MM.1S (cell line): Measurements from ENCODE around the gene NUDT14.

Experiments
- EZH2 ChIP-seq: fragments of 300-600 bp; sonication (generic); optimal IDR thresholded peaks from 2 replicates; pipeline ENCODE3; 2017; ENCODE audit warnings: low read depth, mild to moderate bottlenecking, antibody characterized with exemption, low read length, mixed read lengths
- TF ChIP-seq, protein P1 (sequence below): fragments of 300-600 bp; sonication (generic); IDR thresholded peaks from 2 replicates; pipeline ENCODE4 v1.5.1; 2016; ENCODE audit warnings: antibody characterized with exemption, low read length, mixed read lengths

GRCh38 chr14:105153739-105154475 is 27.2 kb downstream of the NUDT14 start:
- TF ChIP-seq, protein P1, sequence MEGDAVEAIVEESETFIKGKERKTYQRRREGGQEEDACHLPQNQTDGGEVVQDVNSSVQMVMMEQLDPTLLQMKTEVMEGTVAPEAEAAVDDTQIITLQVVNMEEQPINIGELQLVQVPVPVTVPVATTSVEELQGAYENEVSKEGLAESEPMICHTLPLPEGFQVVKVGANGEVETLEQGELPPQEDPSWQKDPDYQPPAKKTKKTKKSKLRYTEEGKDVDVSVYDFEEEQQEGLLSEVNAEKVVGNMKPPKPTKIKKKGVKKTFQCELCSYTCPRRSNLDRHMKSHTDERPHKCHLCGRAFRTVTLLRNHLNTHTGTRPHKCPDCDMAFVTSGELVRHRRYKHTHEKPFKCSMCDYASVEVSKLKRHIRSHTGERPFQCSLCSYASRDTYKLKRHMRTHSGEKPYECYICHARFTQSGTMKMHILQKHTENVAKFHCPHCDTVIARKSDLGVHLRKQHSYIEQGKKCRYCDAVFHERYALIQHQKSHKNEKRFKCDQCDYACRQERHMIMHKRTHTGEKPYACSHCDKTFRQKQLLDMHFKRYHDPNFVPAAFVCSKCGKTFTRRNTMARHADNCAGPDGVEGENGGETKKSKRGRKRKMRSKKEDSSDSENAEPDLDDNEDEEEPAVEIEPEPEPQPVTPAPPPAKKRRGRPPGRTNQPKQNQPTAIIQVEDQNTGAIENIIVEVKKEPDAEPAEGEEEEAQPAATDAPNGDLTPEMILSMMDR: no peak
- TF ChIP-seq EZH2: no peak
